Activated CD8-positive, alpha-beta T cell treated with anti-CD3 and anti-CD28 coated beads, Interleukin-2, amount 10 ng/mL, durations not matched to agents 7 days and 5 days (primary cell): ENCODE data around the gene TBL2. TPM values are rescaled to one million over a fixed set of nuclear protein-coding genes. Genes with fewer than 3 reads are reported as not detected.
"Not testable (repeated sequence)": the region's sequence is repeated elsewhere in the genome, so short reads cannot be mapped to it uniquely, and the experiment has no call there.

Experiments used
- ATAC-seq: fragments of 150-1000 bp; cut with Tn5 transposase; one replicate; pipeline ENCODE4 v1.10.0; 2021; ENCODE audit warnings: moderate library complexity
- CTCF ChIA-PET: fragments of 350-600 bp; sonication (Branson Sonifier 250); formaldehyde crosslinking; loops from one replicate; lab custom pipeline; 2021; ENCODE audit warnings: antibody characterized with exemption; lab: Charles Lee
- POLR2A ChIA-PET: fragments of 350-600 bp; sonication (Branson Sonifier 250); formaldehyde crosslinking; loops from one replicate; lab custom pipeline; 2021; ENCODE audit warnings: antibody characterized with exemption; lab: Charles Lee
- DNase-seq: peaks from one replicate; pipeline ENCODE4 v3.0.0-alpha.2; 2020
- H3K27ac Mint-ChIP-seq: one replicate; pipeline ENCODE4 v1.8.0; 2021; ENCODE audit warnings: mild to moderate bottlenecking, mixed read lengths
- H3K27me3 Mint-ChIP-seq: one replicate; pipeline ENCODE4 v1.8.0; 2021; ENCODE audit warnings: low read depth, mixed read lengths
- H3K36me3 Mint-ChIP-seq: one replicate; pipeline ENCODE4 v1.8.0; 2021; ENCODE audit warnings: low read depth, mixed read lengths
- H3K4me1 Mint-ChIP-seq: one replicate; pipeline ENCODE4 v1.8.0; 2021; ENCODE audit warnings: low read depth, mixed read lengths
- H3K4me3 Mint-ChIP-seq: one replicate; pipeline ENCODE4 v1.8.0; 2021; ENCODE audit warnings: mild to moderate bottlenecking, mixed read lengths
- H3K9me3 Mint-ChIP-seq: one replicate; pipeline ENCODE4 v1.8.0; 2022; ENCODE audit warnings: mixed read lengths; ENCODE audit not compliant: insufficient read depth
- total RNA-seq, 2 experiments: library from RNA; stranded (reverse); gene quantifications; one replicate each; pipeline ENCODE4 v1.2.3, GENCODE V29; 2021

Gene TBL2
- 10 to 100 TPM; 26.1 to 26.4 TPM for total RNA-seq

- Mint-ChIP-seq H3K4me1 (peaks cover 28% of the 10 kb centered on the region), H3K4me3 (peak within 1 kb of the TSS; percentile 86), H3K9me3 (no peaks in the 10 kb centered on the region), H3K27me3 (no peaks in the 10 kb centered on the region), H3K36me3 (peaks cover 16% of the 10 kb centered on the region), H3K27ac (peak within 1 kb of the TSS; percentile 94)
- ChIA-PET CTCF (interaction anchor here (0.7 to 1.3 kb wide), 9 partner anchors 9 to 127 kb away, joined by 3 to 6 read pairs (median 3); partner anchors contain the start of gene BAZ1B), POLR2A (interaction anchor here (0.8 to 2.9 kb wide), 10 partner anchors 9 to 118 kb away, joined by 3 to 19 read pairs (median 6); partner anchors contain the start of genes BAZ1B and BCL7B)
- peak; percentile 94 for ATAC-seq
- peak; percentile 99 for DNase-seq
These were observed at the start of gene TBL2 for GRCh38 chr7:73578342-73579128. TSS of gene TBL2 (minus strand) at chr7:73578579. CDS start at chr7:73578549, 30 bp downstream.

- ATAC-seq = no peak
These were observed 48.4 kb upstream of the TBL2 start for GRCh38 chr7:73626814-73627213.

DNA sequence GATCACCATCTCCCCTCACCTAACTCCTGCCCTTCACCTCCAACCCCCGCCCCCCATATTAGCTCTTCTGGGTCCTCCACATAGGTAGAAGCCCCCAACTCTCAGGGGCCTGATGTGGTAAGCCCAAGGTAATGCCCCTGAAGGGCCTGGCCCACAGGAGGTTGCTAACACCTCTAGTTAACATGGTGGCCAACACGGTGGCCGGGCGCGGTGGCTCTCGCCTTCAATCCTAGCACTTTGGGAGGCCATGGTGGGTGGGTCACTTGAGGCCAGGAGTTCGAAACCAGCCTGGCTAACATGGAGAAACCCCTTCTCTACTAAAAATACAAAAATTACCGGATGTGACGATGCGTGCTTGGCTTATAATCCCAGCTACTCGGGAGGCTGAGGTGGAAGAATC, 46.9 kb upstream of the TBL2 start:
- H3K4me1 Mint-ChIP-seq = peaks cover 3% of the 10 kb centered on the region
- H3K27me3 Mint-ChIP-seq = peaks cover 46% of the 10 kb centered on the region
- ATAC-seq (no peak), DNase-seq (no peak)
- H3K4me3 Mint-ChIP-seq = no peak overlapping the region
- POLR2A ChIA-PET = no interaction called here
- CTCF ChIA-PET = interaction anchor here (1.5 kb wide), 1 partner anchor 18 kb away, joined by 5 read pairs; no protein-coding TSS in a partner anchor
- H3K27ac Mint-ChIP-seq = no peak overlapping the region
- no peaks in the 10 kb centered on the region for H3K9me3 Mint-ChIP-seq
- H3K36me3 Mint-ChIP-seq = no peaks in the 10 kb centered on the region

More at GRCh38 chr7:73626814-73627213, 48.4 kb upstream of the TBL2 start:
- DNase-seq = no peak
- POLR2A ChIA-PET = no interaction called here
- CTCF ChIA-PET = no interaction called here
- no peaks in the 10 kb centered on the region for H3K9me3 Mint-ChIP-seq
- H3K4me3 Mint-ChIP-seq = no peak overlapping the region
- no peak overlapping the region for H3K27ac Mint-ChIP-seq
- H3K4me1 Mint-ChIP-seq = peaks cover 3% of the 10 kb centered on the region
- peaks cover 45% of the 10 kb centered on the region for H3K27me3 Mint-ChIP-seq
- no peaks in the 10 kb centered on the region for H3K36me3 Mint-ChIP-seq

DNA sequence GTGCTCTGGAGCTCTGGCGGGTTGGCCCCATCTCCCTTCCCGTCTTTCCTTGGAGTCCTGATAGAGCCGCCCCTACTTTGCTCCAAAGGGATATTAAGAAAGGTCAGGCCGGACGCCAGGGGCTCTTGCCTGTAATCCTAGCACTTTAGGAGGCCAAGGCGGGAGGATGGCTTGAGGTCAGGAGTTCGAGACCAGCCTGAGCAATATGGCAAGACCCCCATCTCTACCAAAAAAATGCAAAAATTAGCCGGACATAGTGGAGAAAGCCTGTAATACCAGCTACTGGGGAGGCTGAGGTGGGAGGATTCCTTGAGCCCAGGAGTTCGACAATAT, 46.3 kb upstream of the TBL2 start:
- POLR2A ChIA-PET = no interaction called here
- Mint-ChIP-seq H3K27ac (no peak overlapping the region), H3K36me3 (no peaks in the 10 kb centered on the region)

GRCh38 chr7:73623798-73624668, 45.7 kb upstream of the TBL2 start, which contains the start of gene MLXIPL:
TSS of gene MLXIPL (minus strand) at chr7:73624522. CDS start at chr7:73624492, 30 bp downstream.
- Mint-ChIP-seq H3K4me1 (peaks cover 3% of the 10 kb centered on the region), H3K36me3 (no peaks in the 10 kb centered on the region), H3K27ac (no peak within 1 kb of the TSS), H3K27me3 (peaks cover 44% of the 10 kb centered on the region), H3K4me3 (no peak within 1 kb of the TSS), H3K9me3 (no peaks in the 10 kb centered on the region)
- POLR2A ChIA-PET = no interaction called here
- ATAC-seq = peak; percentile 89
- CTCF ChIA-PET = interaction anchor here (1.5 kb wide), 1 partner anchor 17 kb away, joined by 5 read pairs; no protein-coding TSS in a partner anchor
- peak; percentile 69 for DNase-seq

More for the DNA sequence above, 46.3 kb upstream of the TBL2 start:
- Mint-ChIP-seq H3K4me3 (no peak overlapping the region), H3K4me1 (peaks cover 3% of the 10 kb centered on the region), H3K9me3 (no peaks in the 10 kb centered on the region), H3K27me3 (peaks cover 46% of the 10 kb centered on the region)
- ATAC-seq = no peak
- DNase-seq = no peak
- CTCF ChIA-PET = interaction anchor here (1.5 kb wide), 1 partner anchor 18 kb away, joined by 5 read pairs; no protein-coding TSS in a partner anchor

GRCh38 chr7:73622909-73623797, 44.8 kb upstream of the TBL2 start:
- DNase-seq (no peak), ATAC-seq (no peak)
- POLR2A ChIA-PET = no interaction called here
- Mint-ChIP-seq H3K4me1 (peaks cover 3% of the 10 kb centered on the region), H3K4me3 (no peak overlapping the region), H3K9me3 (no peaks in the 10 kb centered on the region), H3K36me3 (no peaks in the 10 kb centered on the region), H3K27me3 (peaks cover 43% of the 10 kb centered on the region), H3K27ac (no peak overlapping the region)
- CTCF ChIA-PET = interaction anchor here (1.2 kb wide), 1 partner anchor 16 kb away, joined by 3 read pairs; no protein-coding TSS in a partner anchor

- CTCF ChIA-PET = interaction anchor here (1.2 kb wide), 1 partner anchor 15 kb away, joined by 3 read pairs; no protein-coding TSS in a partner anchor
- peaks cover 39% of the 10 kb centered on the region for H3K27me3 Mint-ChIP-seq
- peaks cover 3% of the 10 kb centered on the region for H3K4me1 Mint-ChIP-seq
- POLR2A ChIA-PET = no interaction called here
- no peaks in the 10 kb centered on the region for H3K36me3 Mint-ChIP-seq
- no peak overlapping the region for H3K4me3 Mint-ChIP-seq
- no peak for DNase-seq
- H3K27ac Mint-ChIP-seq = no peak overlapping the region
- ATAC-seq = no peak
- H3K9me3 Mint-ChIP-seq = no peaks in the 10 kb centered on the region
These were observed 44.1 kb upstream of the TBL2 start for GRCh38 chr7:73622527-73622908.

DNA sequence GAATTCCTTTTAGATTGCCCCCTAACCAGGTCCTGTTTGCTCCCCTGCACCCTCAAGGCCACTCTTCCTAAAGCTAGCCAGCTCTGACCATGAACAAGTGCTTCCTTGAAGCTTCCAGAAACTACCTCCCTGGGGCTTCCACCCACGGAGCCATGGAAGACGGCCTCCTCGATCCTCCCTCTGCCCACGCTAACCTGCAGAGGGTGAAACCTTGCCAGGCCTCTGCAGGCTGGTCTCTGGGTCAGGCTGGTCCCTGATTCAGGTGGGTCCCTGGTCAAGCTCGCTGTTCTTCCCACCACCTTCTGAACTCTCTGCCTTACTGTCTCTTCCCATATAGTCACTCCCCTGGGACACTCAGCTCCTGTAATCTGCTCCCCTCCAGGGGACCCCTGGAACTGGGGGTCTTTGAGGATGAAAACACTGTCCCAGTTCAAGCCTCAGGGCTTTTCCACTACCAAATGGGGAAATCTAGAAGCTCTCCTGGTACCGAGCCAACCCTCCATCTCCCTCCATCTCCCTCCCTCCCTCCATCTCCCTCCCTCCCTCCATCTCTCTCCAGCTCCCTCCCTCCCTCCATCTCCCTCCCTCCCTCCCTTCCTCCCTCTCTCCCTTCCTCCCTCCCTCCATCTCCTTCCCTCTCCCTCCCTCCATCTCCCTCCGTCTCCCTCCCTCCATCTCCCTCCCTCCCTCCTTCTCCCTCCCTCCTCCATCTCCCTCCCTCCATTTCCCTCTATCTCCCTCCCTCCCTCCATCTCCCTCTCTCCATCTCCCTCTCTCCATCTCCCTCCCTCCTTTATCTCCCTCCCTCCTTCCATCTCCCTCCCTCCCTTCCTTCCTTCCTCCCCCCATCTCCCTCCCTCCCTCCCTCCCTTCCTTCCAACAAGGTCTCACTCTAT, 43.0 kb upstream of the TBL2 start:
- Mint-ChIP-seq H3K27me3 (peaks cover 35% of the 10 kb centered on the region), H3K4me3 (no peak overlapping the region), H3K4me1 (peaks cover 3% of the 10 kb centered on the region), H3K27ac (no peak overlapping the region), H3K36me3 (no peaks in the 10 kb centered on the region), H3K9me3 (no peaks in the 10 kb centered on the region)
- ATAC-seq = no peak
- ChIA-PET CTCF (interaction anchor here (2.2 kb wide), 1 partner anchor 14 kb away, joined by 12 read pairs; no protein-coding TSS in a partner anchor), POLR2A (interaction anchor here (0.6 to 1.2 kb wide), 2 partner anchors 14 to 81 kb away, joined by 3 to 4 read pairs; no protein-coding TSS in a partner anchor)
- DNase-seq = no peak

DNA sequence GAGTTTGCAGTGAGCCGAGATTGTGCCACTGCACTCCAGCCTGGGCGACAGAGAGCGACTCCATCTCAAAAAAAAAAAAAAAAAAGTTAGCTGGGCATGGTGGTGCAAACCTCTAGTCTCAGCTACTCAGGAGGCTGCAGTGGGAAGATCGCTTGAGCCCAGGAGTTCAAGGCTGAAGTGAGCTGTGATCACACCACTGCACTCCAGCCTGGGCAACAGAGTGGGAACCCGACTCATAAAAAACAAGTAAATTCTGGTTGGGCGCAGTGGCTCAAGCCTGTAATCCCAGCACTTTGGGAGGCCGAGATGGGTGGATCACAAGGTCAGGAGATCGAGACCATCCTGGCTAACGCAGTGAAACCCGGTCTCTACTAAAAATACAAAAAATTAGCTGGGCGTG, 41.0 kb upstream of the TBL2 start:
- CTCF ChIA-PET = interaction anchor here (1.4 kb wide), 1 partner anchor 10 kb away, joined by 3 read pairs; no protein-coding TSS in a partner anchor
- POLR2A ChIA-PET, H3K9me3 Mint-ChIP-seq: not testable (repeated sequence)

DNA sequence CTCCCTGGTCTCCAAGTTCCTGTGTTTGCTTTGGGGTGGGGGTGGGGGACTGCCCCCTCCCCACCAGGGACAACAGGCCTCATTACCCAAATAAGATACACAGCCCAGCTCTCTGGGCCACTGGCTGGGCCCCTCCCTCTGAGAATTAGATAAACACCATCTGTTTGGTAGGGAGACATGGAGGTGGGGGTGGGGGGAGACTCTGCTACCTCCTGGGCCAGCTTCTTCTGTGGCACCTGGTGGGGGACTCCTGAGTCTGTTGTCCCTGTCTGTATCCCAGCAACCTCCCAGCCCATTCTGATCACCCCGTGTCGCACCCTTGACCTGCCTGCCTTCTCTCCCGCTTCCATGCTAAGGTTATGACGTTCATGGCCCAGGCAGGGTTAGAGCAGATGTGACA, 40.2 kb upstream of the TBL2 start:
- POLR2A ChIA-PET = interaction anchor here (0.7 kb wide), 1 partner anchor 120 kb away, joined by 3 read pairs; the partner anchor contains the start of gene ABHD11
- DNase-seq = no peak
- ATAC-seq = no peak

More for the DNA sequence above, 41.0 kb upstream of the TBL2 start:
- not testable (repeated sequence) for H3K4me3 Mint-ChIP-seq, H3K27ac Mint-ChIP-seq, ATAC-seq, H3K36me3 Mint-ChIP-seq, DNase-seq, H3K4me1 Mint-ChIP-seq
- H3K27me3 Mint-ChIP-seq = peaks cover 27% of the 10 kb centered on the region

More for the DNA sequence above, 40.2 kb upstream of the TBL2 start:
- Mint-ChIP-seq H3K27me3 (peaks cover 28% of the 10 kb centered on the region), H3K4me1 (peaks cover 2% of the 10 kb centered on the region), H3K9me3 (no peaks in the 10 kb centered on the region), H3K27ac (no peak overlapping the region), H3K36me3 (no peaks in the 10 kb centered on the region), H3K4me3 (no peak overlapping the region)
- CTCF ChIA-PET = no interaction called here
